Stimulated activated CD4-positive, alpha-beta T cell treated with anti-CD3 and anti-CD28 coated beads, TNF-alpha, amount 100 ng/mL, for 4 hours (primary cell): ENCODE measurements around the gene ZFYVE26.

Source experiments
- DNase-seq, 3 experiments: peaks; one replicate each; pipeline ENCODE4 v3.0.0-alpha.2; 2020; ENCODE audit warnings: low read depth in 3 of 3

ZFYVE26 gene

GRCh38 chr14:67815573-67816225, 691 bp downstream of the ZFYVE26 start:
- DNase-seq, result no peak

- no peak for DNase-seq
These were observed 1.6 kb downstream of the ZFYVE26 start for GRCh38 chr14:67814821-67815220.

GRCh38 chr14:67806246-67806645, 10.1 kb downstream of the ZFYVE26 start:
- DNase-seq, result no peak

GRCh38 chr14:67800743-67801142, 15.6 kb downstream of the ZFYVE26 start:
- DNase-seq, result no peak

- DNase-seq, result no peak
These were observed 17.7 kb downstream of the ZFYVE26 start for GRCh38 chr14:67798731-67799130.

- no peak for DNase-seq
These were observed 28.7 kb downstream of the ZFYVE26 start for GRCh38 chr14:67787673-67788072.

GRCh38 chr14:67785270-67786109, 30.9 kb downstream of the ZFYVE26 start:
- DNase-seq, result no peak

GRCh38 chr14:67784244-67784823, 32.1 kb downstream of the ZFYVE26 start:
- DNase-seq, result no peak

GRCh38 chr14:67782090-67782489, 34.3 kb downstream of the ZFYVE26 start:
- no peak for DNase-seq

- DNase-seq, result no peak
These were observed 37.6 kb downstream of the ZFYVE26 start for GRCh38 chr14:67778792-67779191.

- DNase-seq, result no peak
These were observed 39.6 kb downstream of the ZFYVE26 start for GRCh38 chr14:67776653-67777322.

GRCh38 chr14:67773844-67774377, 42.5 kb downstream of the ZFYVE26 start:
- DNase-seq, result no peak

GRCh38 chr14:67768219-67768618, 48.2 kb downstream of the ZFYVE26 start:
- DNase-seq, result no peak

- no peak for DNase-seq
These were observed 50.2 kb downstream of the ZFYVE26 start for GRCh38 chr14:67766035-67766680.

- DNase-seq, result no peak
These were observed 51.1 kb downstream of the ZFYVE26 start for GRCh38 chr14:67765192-67765834.

GRCh38 chr14:67764496-67764895, 51.9 kb downstream of the ZFYVE26 start:
- DNase-seq, result no peak

- DNase-seq, result no peak
These were observed 53.1 kb downstream of the ZFYVE26 start for GRCh38 chr14:67763158-67763822.

- DNase-seq, result no peak
These were observed 54.3 kb downstream of the ZFYVE26 start for GRCh38 chr14:67762051-67762450.

GRCh38 chr14:67759916-67760315, 56.5 kb downstream of the ZFYVE26 start:
- no peak for DNase-seq

- DNase-seq, result no peak
These were observed 59.2 kb downstream of the ZFYVE26 start for GRCh38 chr14:67757175-67757574.
